NCI-H2029 treated with DMSO at 0.1 percent for 48 hours (cell line): ENCODE results near the gene ILK.

Experiments
- DNase-seq: peaks from one replicate; lab custom pipeline; 2025; lab: John Stamatoyannopoulos, UW

The ILK gene

DNA sequence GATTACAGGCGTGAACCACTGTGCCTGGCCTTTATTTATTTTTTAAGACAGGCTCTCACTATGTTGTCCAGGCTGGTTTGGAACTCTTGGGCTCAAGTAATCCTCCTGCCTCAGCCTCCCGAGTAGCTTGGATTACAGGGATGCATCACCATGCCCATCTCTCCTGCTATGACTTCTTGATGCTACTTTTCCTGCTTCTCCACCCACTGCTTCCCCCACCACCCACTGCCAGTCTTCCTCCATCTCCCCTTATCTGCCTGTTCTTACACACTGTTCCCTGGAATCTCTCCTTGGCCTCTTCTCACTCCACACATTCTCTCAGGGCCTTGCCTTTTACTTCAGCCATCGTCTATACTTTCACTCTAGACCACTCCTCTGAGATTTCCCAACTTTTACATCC, 32.9 kb downstream of the ILK start:
- DNase-seq: no peak

DNA sequence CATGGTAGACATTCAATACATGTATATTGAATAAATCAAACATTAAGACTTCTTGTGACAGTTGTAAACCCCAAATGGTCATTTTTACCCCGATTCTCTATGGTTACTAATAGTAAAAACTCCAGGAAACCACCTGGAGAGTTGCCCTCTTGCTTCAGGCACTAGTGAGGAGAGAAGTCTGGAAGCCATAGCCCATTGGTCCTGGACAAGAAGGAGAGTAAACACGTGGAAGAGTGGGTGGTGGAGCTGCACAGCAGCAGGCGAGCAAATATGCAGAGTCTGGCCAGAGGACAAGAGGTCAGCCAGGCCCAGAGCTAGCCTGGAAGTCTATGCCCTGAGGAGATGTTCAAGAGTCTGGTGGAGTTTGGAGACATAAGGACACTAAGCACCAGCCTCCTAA, 34.3 kb downstream of the ILK start:
- no peak for DNase-seq

DNA sequence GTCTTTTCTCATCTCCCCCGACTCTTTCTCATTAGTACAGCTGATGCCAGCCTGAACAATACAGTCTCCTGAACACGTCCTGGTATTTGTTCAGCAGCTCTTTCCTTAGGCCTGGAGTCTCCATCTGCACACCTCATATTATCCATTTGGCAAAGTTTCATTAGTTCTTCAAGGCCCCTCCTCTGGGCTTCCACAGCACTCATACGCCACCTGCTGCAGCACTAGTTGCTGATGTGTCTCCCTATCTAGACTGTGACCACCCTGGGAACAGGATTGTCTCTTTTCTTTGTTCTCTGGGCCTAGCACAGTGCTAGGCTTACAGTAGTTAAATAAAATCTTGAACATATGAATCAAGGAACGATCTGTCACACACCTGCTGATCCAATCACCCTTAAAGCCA, 34.9 kb downstream of the ILK start:
- DNase-seq: peak; percentile 30

DNA sequence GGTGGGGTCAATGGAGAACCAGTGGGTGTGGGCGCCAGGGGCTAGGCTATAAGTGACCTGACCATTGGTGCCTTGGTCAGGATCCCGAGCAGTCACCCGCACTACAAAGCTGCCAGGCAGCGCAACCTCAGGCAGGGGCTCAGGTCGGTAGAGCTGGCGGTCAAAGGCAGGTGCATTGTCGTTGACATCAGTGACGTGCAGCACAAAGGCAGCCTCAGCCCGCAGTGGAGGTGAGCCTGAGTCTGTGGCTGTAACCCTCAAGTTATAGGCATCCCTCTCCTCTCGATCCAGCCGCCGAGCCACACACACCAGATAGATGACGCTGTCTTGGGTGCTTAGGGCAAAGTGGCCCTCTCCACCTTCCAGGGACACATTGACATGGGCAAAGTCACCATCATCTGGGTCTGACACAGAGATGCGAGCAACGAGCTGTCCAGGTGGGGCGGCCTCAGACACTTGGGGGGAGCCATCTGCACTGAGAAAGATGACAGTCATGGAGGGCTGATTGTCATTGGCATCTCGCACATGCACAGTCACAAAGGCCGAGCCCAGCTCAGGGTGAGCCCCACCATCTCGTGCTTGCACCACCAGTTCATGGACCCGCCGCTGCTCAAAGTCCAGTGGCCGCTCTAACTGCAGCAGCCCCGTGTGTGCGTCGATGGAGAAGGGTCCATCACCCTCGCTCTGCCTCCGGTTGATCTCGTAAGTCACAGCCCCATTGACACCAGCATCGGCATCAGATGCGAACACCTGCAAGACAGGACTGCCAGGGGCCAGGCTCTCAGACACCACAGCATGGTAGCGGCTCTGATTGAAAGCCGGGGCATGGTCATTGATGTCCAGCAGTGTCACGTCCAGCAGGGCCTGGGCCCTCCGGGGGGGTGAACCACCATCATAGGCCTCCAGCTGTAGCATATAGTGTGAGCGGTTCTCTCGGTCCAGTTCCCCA, 36.7 kb downstream of the ILK start:
- DNase-seq: no peak

DNA sequence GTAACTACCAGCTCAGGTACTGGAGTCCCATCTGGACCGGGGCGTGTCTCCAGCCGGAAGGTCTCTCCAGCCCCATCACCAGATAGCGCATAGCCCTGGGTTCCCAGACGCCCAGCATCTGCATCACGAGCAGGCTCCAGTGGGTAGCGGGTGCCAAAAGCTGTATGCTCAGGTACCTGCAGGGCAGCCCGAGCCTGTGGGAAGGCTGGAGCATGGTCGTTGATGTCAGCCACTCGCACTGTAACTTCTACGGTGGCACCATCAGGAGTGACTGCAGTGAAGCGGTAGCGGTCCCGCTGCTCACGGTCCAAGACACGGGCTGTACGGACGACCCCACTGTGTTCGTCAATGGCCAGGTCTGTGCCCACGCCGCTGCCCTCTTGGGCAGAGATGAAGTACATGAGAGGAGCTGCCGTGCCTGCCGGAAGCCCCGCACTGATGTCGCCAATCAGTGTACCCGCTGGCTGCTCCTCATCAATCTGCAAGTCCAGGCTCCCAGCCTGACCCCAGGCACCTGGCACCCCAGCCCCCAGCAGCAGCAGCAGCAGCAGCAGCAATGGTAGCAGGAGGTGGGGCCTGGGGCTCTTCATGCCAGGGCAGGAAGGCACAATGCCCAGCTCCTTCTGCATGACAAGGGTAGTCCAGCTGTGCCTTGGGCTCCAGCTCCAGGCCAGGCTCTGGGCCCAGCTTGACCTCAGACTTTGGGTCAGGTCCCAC, 37.6 kb downstream of the ILK start:
- DNase-seq: no peak

DNA sequence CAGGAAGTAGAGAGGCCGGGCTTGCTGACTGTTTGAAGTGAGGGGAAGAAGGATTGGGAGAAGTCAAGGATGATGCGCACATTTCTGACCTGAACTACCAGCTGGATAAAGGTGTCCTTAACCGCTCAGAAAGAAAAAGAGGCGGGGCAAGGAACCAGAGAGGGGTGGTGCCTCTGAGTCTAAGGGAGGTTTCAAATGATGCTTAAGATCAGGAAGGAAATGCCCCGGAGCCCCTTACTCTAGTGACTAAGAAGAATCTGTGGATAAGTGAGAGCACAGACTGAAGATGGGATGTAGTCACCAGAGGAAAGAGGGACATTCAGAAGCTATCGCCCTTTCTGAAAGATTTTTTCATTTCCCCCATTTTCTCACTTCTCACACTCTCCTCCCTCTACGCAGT, 39.4 kb downstream of the ILK start:
- no peak for DNase-seq

DNA sequence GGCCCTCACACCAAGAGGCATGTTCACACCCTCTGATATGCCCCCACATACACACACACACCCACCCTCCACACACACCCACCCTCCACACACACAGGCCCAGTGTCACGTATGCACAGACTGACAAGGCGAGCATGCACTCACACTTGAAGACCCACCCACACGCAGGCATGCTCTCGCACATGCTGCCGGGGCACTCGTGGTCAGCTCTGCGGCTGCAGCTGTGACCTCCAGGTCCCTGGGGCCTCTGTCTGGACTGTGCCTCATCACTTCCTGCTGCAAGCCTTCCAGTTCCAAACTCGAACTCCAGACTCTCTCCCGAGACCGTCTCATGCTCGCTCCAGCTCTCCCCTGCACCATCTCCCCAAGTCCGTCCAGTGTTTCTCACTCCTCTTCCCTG, 42.5 kb downstream of the ILK start:
- no peak for DNase-seq

DNA sequence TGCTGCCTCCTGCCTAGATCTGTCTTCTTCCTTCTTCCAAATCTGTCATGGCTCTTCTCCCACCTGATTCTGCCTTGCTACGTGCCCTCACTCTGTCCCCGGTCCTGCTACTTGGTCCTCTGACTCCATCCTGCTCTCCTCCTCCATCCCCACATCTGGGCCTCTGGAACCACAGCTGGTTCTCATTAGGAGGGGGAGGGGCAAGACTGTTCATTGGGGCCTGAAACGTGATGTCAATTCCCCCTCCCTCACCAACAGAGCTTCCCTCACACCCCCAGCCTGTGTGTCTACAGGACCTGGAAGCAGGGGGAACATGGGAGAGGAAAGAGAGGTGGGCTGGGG, 43.0 kb downstream of the ILK start:
- no peak for DNase-seq

DNA sequence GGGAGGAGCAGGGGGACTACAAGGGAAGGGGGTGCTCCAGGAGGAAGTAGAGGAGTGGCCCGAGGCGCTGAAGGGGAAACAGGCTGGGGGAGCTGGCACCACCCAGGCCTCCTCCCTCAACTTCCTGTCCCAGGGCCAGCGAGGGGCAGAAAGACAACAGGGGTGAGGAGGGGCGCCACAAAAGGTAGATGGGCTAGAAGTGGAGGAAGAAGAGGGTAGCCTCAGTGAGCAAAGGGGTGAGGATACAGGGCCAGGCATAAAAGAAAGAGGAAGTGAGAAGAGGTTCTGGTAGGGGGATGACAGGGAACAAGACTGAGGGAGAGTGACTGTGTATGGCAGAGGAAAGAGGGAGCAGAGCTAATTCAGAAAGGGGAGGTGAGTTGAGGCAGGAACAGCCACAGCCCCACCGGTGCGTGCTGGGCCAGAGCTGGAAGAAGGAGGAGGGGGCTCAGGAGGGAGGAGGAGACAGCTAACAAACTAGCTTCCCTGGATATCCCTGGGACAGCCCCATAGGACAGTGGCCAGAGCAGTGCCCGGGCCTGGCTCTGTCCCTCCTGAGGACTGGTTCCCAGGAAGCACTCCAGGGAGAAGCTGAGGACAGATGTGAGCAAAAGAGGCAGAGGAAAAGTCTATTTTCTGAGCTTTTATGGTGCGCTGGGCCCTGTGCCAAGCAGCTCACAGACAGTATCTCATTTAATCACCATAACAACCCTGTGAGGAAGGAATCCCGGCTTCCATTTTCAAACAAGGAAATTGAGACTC, 43.5 kb downstream of the ILK start:
- no peak for DNase-seq

DNA sequence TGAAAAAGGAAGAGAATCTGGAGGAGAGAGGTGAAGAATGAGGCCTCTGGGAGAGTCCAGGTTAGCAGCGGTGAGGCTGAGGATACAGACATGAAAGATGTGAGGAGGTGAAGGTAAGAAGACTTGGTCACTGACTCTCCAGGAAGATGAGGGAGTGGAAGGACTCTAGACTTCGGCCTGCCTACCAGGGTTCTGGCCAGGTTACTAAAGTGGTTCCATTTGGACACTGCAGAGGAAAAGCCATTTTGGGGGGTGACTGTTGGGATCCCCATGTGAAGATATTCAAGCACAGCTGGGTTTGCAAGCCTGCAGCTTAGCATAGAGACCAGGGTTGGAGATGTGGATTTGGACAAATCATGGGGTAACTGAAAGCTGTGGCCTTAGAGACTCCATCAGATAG, 44.3 kb downstream of the ILK start:
- no peak for DNase-seq

DNA sequence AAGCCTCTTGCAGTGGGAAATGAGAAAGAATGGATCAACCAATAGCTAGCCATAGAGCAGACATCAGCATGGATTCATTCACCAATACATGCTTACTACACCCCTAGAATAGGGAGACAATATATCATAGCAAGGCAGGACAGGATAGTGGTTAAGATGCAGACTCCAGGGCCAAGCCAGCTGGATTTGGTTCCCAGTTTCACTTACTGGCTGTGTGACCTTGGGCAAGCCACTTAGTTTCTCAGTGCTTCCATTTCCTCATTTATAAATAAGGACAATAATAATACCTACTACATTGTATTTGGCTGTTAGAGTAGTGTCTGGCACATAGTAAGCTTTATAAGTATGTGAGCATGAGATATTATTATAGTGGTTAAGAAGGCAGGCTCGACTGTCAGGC, 44.9 kb downstream of the ILK start:
- DNase-seq: no peak

DNA sequence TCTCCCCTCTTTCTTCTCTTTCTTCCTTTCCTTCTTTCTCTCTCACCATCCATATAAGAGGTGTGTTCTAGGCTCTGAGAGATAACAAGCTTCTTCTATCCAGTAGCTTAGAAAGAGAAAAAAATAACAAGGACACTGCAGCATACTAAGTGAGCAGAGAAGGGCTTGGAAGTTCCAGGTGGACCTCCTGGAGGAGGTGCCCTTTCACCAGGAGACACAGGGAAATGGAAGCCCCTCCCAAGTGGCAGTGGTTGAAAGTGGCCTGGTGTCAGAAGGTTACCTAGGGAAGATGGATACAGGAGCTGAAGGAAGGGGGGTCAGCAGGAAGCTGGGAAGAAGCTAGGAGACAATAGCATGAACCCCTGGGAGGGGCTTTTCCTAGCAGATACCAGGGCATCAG, 46.5 kb downstream of the ILK start:
- no peak for DNase-seq

DNA sequence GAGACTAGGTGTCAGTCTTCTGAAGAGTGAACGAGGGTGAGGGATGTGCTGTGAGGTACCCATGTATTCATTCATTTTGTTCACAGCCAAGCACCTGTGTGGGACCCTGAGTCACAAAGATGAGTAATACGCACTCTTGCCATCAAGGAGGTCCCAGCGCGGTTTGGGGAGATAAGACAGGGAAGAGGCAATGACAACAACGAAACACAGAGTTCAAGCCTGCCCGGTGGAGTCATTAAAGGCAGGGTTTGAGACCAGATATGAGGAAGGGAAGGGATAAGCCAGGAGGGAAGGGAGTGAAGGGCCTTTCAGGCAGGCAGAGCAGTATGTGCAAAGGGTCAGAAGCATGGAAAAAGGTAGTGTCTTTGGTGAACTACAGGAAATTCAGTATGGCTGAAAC, 47.4 kb downstream of the ILK start:
- no peak for DNase-seq

DNA sequence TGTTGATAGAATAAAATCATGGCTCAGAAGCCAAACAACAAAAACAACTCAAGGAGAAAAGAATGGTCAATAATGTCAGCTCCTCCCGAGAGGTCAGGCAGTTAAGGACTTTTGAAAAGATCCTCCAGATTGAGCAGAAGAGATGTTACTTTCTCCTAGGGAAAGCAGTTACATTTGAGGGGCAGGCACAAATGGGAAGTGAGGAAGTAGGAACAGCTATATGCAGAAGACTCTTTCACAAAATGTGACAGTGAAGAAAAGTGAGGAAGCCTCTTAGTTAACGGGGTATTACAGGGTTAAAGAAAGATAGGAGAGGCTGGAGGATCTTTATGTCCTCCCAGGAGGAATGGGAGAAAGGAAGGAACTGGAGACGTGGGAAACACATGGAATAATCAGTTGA, 48.6 kb downstream of the ILK start:
- no peak for DNase-seq

DNA sequence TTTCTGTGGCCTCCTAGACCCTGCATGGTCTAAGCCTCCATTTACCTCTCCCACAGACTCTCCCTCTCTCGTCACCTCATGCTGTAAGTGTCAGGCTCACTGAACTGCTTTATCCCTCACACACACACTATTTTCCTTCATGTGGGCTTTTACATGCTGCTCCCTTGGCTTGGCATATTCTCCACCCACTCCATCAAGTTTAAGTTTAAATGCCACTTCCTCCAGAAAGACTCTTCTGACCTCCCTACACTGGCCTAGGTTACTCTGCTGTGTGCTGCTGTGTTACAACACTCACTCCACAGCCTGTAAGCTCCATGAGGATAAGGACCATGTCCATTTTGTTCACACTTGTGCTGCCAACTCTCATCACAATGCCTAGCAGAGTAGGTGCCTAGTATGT, 49.5 kb downstream of the ILK start:
- no peak for DNase-seq

DNA sequence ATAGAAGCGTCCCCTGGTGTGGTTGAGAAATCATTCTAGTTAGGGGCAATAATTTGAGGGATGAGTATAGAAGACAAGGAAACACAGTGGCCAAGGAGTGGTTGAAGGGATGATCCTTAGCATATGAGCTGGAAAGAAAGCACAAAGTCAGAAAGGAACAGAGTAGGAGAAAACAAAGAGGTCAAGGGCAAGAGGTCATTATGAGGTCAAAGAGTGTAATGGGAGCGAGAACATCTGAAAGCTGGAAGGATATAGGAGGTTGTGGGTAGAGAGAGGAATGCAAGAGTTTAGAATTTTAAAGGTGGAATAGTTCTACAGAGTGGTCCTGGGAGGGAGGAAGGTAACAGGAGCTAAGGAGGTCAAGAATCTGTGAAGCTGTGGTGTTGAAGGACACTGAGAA, 50.1 kb downstream of the ILK start:
- no peak for DNase-seq

DNA sequence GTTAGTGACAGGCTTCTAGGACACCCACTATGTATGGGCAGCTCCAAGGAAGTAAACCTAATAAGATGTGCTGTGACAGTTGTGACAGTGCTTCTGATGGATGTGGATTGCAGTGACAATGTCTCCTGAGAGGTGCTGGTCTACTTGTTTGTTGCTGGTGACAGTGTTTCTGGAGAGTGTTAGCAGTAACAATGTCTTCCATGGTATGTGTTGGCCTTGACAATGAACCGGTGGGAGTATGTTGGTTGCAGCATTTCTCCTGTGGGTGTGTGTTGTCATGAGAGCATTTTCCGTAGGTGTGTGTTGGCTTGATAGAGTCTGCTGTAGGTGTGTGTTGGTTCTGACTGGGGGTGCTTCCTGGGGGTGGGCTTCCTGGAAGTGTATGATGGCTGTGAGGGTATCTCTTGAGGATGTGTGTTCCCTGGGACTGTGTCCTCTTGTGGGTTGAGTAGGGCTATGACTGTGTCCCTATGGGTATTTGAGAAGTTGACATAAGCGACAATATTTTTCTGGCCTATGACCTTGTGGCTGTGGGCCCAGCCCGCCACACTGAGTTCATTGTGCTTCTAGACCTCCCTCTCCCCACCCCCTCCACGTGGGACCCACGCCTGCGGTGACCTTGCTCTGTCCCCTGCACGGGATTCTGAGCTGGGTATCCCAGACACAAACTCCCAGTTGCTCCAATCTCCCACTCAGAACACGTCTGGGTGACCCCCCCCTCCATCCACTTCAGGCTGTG, 50.9 kb downstream of the ILK start:
- no peak for DNase-seq

DNA sequence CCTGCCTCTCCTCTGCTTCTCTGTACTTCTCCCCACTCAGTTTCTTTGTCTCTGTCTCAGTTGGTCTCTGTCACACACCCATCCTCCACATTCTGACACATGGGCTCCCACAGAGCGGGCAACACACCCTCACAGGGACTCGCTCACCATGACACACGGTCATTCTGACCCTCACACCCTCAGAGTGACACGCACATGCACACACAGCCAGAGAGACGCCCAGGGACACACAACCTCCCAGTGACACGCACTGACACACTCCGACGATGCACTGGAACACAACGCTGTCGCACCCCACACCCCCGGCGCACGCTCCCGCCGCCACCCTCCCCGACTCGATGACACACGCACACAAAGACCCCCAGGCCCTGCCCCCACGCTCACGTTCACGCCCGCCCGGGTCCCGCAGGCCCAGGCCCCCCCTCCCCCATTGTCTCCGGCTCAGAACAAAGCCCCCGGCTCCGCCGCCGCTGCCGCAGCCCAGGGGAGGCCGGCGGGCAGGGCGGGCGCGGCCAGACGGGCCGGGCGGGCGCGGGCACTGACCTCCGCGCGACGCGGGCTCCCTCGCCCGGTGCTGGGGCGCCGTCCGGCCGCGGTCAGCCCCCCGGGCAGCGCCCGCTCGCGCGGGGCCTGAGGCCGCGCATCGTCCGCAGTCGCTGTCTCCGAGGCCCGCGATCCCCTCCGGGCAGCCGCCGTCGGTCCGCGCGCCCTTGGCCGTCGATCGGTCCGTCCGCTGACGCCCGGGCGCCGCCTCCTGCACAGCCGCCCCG, 51.6 kb downstream of the ILK start:
- no peak for DNase-seq

DNA sequence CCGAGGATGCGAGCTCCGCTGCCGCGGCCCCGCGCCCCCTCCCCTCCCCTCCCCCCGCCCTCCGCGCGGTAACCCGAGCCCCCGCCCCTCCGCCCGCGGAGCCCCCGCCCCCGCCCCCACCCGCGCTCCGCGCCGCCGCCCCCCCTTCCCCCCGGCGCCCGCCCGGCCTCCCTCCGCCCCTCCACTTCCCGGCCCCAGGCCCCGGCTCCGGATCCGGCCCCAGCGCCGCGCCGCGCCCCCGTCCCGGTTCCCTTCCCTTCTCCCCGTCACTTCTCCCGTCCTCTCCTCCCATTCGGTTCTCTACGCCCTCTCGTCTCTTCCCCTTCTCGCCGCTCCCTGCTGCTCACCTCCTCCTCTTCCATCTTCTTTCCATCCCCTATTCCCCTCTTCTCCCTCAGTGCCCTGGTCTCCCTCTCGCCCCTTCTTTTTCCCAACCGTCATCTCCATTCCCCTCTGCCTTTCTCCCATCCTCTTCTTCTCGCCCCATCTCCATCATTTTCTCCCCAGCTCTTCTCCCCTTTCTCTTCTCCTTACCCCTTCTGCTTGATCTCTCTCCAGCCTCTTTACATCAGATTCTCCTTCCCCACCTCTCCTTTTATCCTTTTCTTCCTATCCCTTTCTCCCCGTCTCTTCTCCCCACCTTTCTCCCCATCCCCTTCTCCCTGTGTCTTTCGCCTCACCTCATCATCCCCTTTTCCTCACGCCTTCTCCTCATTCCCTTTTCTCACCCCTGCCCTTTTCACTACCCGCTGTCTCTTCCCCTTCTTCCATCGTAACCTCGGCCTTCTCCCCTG, 52.4 kb downstream of the ILK start, which contains the start of gene DCHS1:
TSS of gene DCHS1 (minus strand) at position 20 of the 794 bp plus-strand sequence. CDS start 14,196 bp downstream, outside the sequence.
- no peak for DNase-seq

DNA sequence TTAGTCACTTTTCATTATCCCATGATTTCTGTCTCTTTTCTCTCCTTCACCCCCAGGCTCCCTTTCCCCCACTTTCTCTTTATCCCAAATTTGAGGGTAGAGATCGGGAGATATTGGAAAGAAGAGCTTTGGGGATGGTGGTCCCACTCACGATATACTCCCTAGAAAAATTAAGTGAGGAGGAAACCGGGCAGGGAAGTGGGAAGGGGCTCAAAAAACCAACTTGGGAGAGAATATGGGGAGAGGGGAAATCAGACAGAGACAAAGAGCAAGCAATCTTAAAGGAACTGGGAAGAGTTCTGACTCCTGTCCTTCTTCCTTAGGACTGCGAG, 53.0 kb downstream of the ILK start:
- no peak for DNase-seq

DNA sequence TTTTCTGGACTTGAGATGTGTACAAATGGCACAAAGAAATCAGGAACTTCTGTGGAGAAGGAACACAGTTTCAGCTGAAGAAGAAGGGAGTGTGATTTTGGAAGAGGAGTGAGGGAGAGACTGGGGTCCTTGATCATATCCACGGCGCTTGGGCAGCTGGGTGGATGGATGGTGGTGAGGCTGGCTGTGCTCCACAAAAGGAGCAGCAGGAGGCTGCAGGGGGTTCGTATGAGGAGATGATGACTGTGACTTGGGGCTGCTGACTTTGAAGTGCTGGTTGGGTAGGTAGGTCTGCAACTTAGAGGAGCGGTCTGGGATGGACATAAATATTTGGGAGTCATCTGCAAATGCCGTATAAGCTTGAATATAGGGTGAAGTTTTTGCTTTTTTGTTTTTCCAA, 53.4 kb downstream of the ILK start:
- no peak for DNase-seq
